ENCODE data around the gene TPSG1.
"Not testable (repeated sequence)": the region's sequence is repeated elsewhere in the genome, so short reads cannot be mapped to it uniquely, and the experiment has no call there.

TPSG1 gene

GRCh38 chr16:1213796-1214372 is 11.2 kb downstream of the TPSG1 start:
- no peak for DNase-seq

- DNase-seq = no peak
Observed at GRCh38 chr16:1213231-1213630, 11.8 kb downstream of the TPSG1 start.

- no peak for DNase-seq
Observed at GRCh38 chr16:1212616-1213194, 12.4 kb downstream of the TPSG1 start.

- no peak for DNase-seq
Observed at GRCh38 chr16:1211451-1212268, 13.4 kb downstream of the TPSG1 start.

GRCh38 chr16:1210461-1210860 is 14.6 kb downstream of the TPSG1 start:
- no peak for DNase-seq

GRCh38 chr16:1209081-1209480 is 16.0 kb downstream of the TPSG1 start:
- no peak for DNase-seq

- no peak for DNase-seq
Observed at GRCh38 chr16:1208239-1208830, 16.7 kb downstream of the TPSG1 start.

GRCh38 chr16:1206786-1207185 is 18.3 kb downstream of the TPSG1 start:
- DNase-seq = no peak

GRCh38 chr16:1206326-1206725 is 18.7 kb downstream of the TPSG1 start:
- no peak for DNase-seq

GRCh38 chr16:1204933-1205332 is 20.1 kb downstream of the TPSG1 start:
- no peak for DNase-seq

- DNase-seq = no peak
Observed at GRCh38 chr16:1202274-1202673, 22.8 kb downstream of the TPSG1 start.

GRCh38 chr16:1201444-1201843 is 23.6 kb downstream of the TPSG1 start:
- DNase-seq = no peak

- no peak for DNase-seq
Observed at GRCh38 chr16:1200014-1200627, 24.9 kb downstream of the TPSG1 start.

GRCh38 chr16:1199347-1200013 is 25.6 kb downstream of the TPSG1 start:
- DNase-seq = no peak

- DNase-seq = not testable (repeated sequence)
Observed at GRCh38 chr16:1198671-1199346, 26.3 kb downstream of the TPSG1 start.

- DNase-seq = no peak
Observed at GRCh38 chr16:1198194-1198593, 26.9 kb downstream of the TPSG1 start.

- DNase-seq = no peak
Observed at GRCh38 chr16:1197237-1197866, 27.7 kb downstream of the TPSG1 start.

- no peak for DNase-seq
Observed at GRCh38 chr16:1196494-1196893, 28.6 kb downstream of the TPSG1 start.

GRCh38 chr16:1195393-1195666 is 29.7 kb downstream of the TPSG1 start:
- no peak for DNase-seq

GRCh38 chr16:1194665-1195392 is 30.2 kb downstream of the TPSG1 start:
- no peak for DNase-seq

Data from activated CD4-positive, CD25-positive, alpha-beta regulatory T cell (primary cell).